H9 (cell line): ENCODE results near the gene SUGP1. TPM values are rescaled to one million over a fixed set of nuclear protein-coding genes. Genes with fewer than 3 reads are reported as not detected.
A peak's percentile ranks its signal among the peaks of the same experiment; 100 is the strongest.

ENCODE experiments used
- DNase-seq: peaks from one replicate; pipeline ENCODE4 v3.0.0-alpha.2; 2017
- H2AFZ ChIP-seq: one replicate; pipeline ENCODE4 v1.6.1; 2013; ENCODE audit warnings: mild to moderate bottlenecking, low read length, control low read depth, moderate library complexity
- H2AK5ac ChIP-seq: 2 replicates; pipeline ENCODE4 v1.6.1; 2013; ENCODE audit warnings: low read length, control low read depth, mixed read lengths; ENCODE audit not compliant: insufficient read length
- H2BK120ac ChIP-seq: one replicate; pipeline ENCODE4 v1.6.1; 2013; ENCODE audit warnings: low read depth, mild to moderate bottlenecking, low read length, control low read depth, inconsistent platforms; ENCODE audit not compliant: poor library complexity, severe bottlenecking
- H2BK12ac ChIP-seq: 2 replicates; pipeline ENCODE4 v1.6.1; 2013; ENCODE audit warnings: low read length, control low read depth, mixed read lengths, low read depth; ENCODE audit not compliant: insufficient read length
- H2BK15ac ChIP-seq: 2 replicates; pipeline ENCODE4 v1.6.1; 2013; ENCODE audit warnings: low read depth, low read length, control low read depth
- H2BK20ac ChIP-seq: one replicate; pipeline ENCODE4 v1.6.1; 2013; ENCODE audit warnings: low read depth, mild to moderate bottlenecking, low read length, control low read depth, inconsistent platforms; ENCODE audit not compliant: poor library complexity, severe bottlenecking
- H2BK5ac ChIP-seq: 2 replicates; pipeline ENCODE4 v1.6.1; 2013; ENCODE audit warnings: low read length, control low read depth, mixed read lengths; ENCODE audit not compliant: insufficient read length
- H3K14ac ChIP-seq: 2 replicates; pipeline ENCODE4 v1.6.1; 2013; ENCODE audit warnings: low read length, control low read depth; ENCODE audit not compliant: insufficient read depth
- H3K18ac ChIP-seq: 2 replicates; pipeline ENCODE4 v1.6.1; 2013; ENCODE audit warnings: low read depth, mild to moderate bottlenecking, mixed read lengths, low read length, control low read depth; ENCODE audit not compliant: insufficient read length
- H3K23ac ChIP-seq: 2 replicates; pipeline ENCODE4 v1.6.1; 2013; ENCODE audit warnings: low read length, control low read depth, mixed read lengths, low read depth; ENCODE audit not compliant: insufficient read length
- H3K23me2 ChIP-seq: 2 replicates; pipeline ENCODE4 v1.6.1; 2013; ENCODE audit warnings: low read depth, mild to moderate bottlenecking, mixed read lengths, low read length, control low read depth; ENCODE audit not compliant: insufficient read length, poor library complexity, severe bottlenecking
- H3K27ac ChIP-seq: 2 replicates; pipeline ENCODE4 v1.5.1; 2013; ENCODE audit warnings: low read length, control low read depth, mixed read lengths, low read depth; ENCODE audit not compliant: insufficient read length
- H3K27me3 ChIP-seq: 2 replicates; pipeline ENCODE4 v1.6.1; 2013; ENCODE audit warnings: low read length, control low read depth, inconsistent platforms; ENCODE audit not compliant: insufficient read depth
- H3K4ac ChIP-seq: 2 replicates; pipeline ENCODE4 v1.6.1; 2013; ENCODE audit warnings: low read depth, mild to moderate bottlenecking, control low read depth, inconsistent platforms, low read length, moderate library complexity
- H3K4me1 ChIP-seq: 2 replicates; pipeline ENCODE4 v1.6.1; 2013; ENCODE audit warnings: low read length, control low read depth, inconsistent platforms; ENCODE audit not compliant: insufficient read depth
- H3K4me2 ChIP-seq: 2 replicates; pipeline ENCODE4 v1.6.1; 2013; ENCODE audit warnings: low read length, control low read depth, mixed read lengths; ENCODE audit not compliant: insufficient read length, insufficient read depth
- H3K56ac ChIP-seq: 2 replicates; pipeline ENCODE4 v1.6.1; 2013; ENCODE audit warnings: low read depth, mild to moderate bottlenecking, mixed read lengths, low read length, control low read depth; ENCODE audit not compliant: insufficient read length
- H3K79me1 ChIP-seq: 2 replicates; pipeline ENCODE4 v1.6.1; 2013; ENCODE audit warnings: low read depth, mild to moderate bottlenecking, moderate library complexity, low read length, control low read depth, inconsistent platforms; ENCODE audit not compliant: insufficient read depth, poor library complexity, severe bottlenecking
- H3K79me2 ChIP-seq: 2 replicates; pipeline ENCODE4 v1.6.1; 2013; ENCODE audit warnings: low read length, control low read depth, inconsistent platforms; ENCODE audit not compliant: insufficient read depth
- H3K9ac ChIP-seq: 2 replicates; pipeline ENCODE4 v1.6.1; 2013; ENCODE audit warnings: low read length, control low read depth, mixed read lengths; ENCODE audit not compliant: insufficient read length; ENCODE audit errors: extremely low read depth
- H3K9me3 ChIP-seq: one replicate; pipeline ENCODE4 v1.6.1; 2013; ENCODE audit warnings: low read depth, low read length, inconsistent platforms; ENCODE audit not compliant: control insufficient read depth
- H3T11ph ChIP-seq: one replicate; pipeline ENCODE4 v1.6.1; 2013; ENCODE audit warnings: mild to moderate bottlenecking, low read length, control low read depth, inconsistent platforms
- H4K20me1 ChIP-seq: one replicate; pipeline ENCODE4 v1.6.1; 2013; ENCODE audit not compliant: control insufficient read depth, insufficient read length, insufficient read depth
- H4K5ac ChIP-seq: 2 replicates; pipeline ENCODE4 v1.6.1; 2013; ENCODE audit warnings: low read depth, mild to moderate bottlenecking, mixed read lengths, low read length, control low read depth; ENCODE audit not compliant: insufficient read length
- H4K8ac ChIP-seq: replicated peaks from 2 replicates; pipeline ENCODE4 v1.6.1; 2013; ENCODE audit warnings: low read length, control low read depth, mixed read lengths, low read depth; ENCODE audit not compliant: insufficient read length
- H4K91ac ChIP-seq: 2 replicates; pipeline ENCODE4 v1.6.1; 2013; ENCODE audit warnings: low read depth, mild to moderate bottlenecking, moderate library complexity, mixed read lengths, low read length, control low read depth; ENCODE audit not compliant: insufficient read length
- H3K27ac Mint-ChIP-seq, 3 experiments: 2 replicates in 2 of 3; 3 replicates in 1 of 3; pipeline ENCODE4 v1.8.0; 2020 to 2021; ENCODE audit warnings: mixed read lengths in 3 of 3, mild to moderate bottlenecking in 1 of 3, moderate library complexity in 1 of 3
- H3K27me3 Mint-ChIP-seq: 2 replicates; pipeline ENCODE4 v1.8.0; 2021; ENCODE audit warnings: low read depth, mild to moderate bottlenecking, moderate library complexity, mixed read lengths
- H3K36me3 Mint-ChIP-seq, 3 experiments: 2 replicates in 2 of 3; 3 replicates in 1 of 3; pipeline ENCODE4 v1.8.0; 2020 to 2021; ENCODE audit warnings: low read depth in 3 of 3, mixed read lengths in 3 of 3; ENCODE audit not compliant: insufficient read depth in 1 of 3
- H3K4me1 Mint-ChIP-seq, 2 experiments: 2 replicates each; pipeline ENCODE4 v1.8.0; 2020; ENCODE audit warnings: mixed read lengths in 2 of 2
- H3K4me3 Mint-ChIP-seq, 2 experiments: 2 replicates in 1 of 2; 3 replicates in 1 of 2; pipeline ENCODE4 v1.8.0; 2020 to 2021; ENCODE audit warnings: mild to moderate bottlenecking in 2 of 2, mixed read lengths in 2 of 2, moderate library complexity in 1 of 2
- H3K9me3 Mint-ChIP-seq, 2 experiments: 2 replicates in 1 of 2; 3 replicates in 1 of 2; pipeline ENCODE4 v1.8.0; 2020; ENCODE audit warnings: mild to moderate bottlenecking in 2 of 2, mixed read lengths in 2 of 2, moderate library complexity in 1 of 2
- WGBS: extraction: QIAGEN DNeasy Blood & Tissue Kit; methylation state at CpG from one replicate; pipeline ENCODE4 v1.1.7; 2013; ENCODE audit warnings: missing lambda C conversion rate, low lambda C conversion rate, mixed read lengths; ENCODE audit not compliant: insufficient read length; ENCODE audit errors: extremely low coverage; 5-methylcytosine and 5-hydroxymethylcytosine counted together
- total RNA-seq: library from RNA; stranded (reverse); gene quantifications from 2 replicates; pipeline ENCODE4 v1.2.1, GENCODE V29; 2021
- TF ChIP-seq, protein P1 (sequence below): fragments of 200-600 bp; sonication (generic); conservative IDR thresholded peaks from 3 replicates; pipeline ENCODE4 v1.8.0; 2021; ENCODE audit warnings: antibody characterized with exemption, mild to moderate bottlenecking

Gene SUGP1
- total RNA-seq, 1 experiment from 2014 or later: 103 TPM

DNA sequence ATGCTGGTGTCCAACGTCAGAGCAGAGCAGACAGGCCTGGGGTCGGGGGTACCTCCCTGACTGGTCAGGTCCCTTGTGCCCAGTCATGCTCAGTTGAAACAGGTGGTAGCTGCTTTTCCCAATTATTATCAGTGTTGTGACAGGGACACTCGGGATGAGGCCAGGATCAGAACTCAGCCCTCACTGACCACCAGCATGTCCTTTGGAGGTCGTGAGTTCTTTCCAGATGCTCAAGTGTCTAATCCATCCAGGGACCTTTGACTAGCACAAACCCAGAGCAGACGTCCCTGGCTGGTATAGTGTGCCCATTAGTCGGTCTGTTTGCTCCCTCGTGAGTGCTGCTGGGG, 22.7 kb upstream of the SUGP1 start:
- H4K20me1 ChIP-seq: no peaks in the 10 kb centered on the region
- H2AK5ac ChIP-seq: no peak overlapping the region
- Mint-ChIP-seq H3K9me3 (no peaks in the 10 kb centered on the region), H3K36me3 (peaks cover 25 to 60% (median 52%) of the 10 kb centered on the region in 3 experiments), H3K27me3 (no peaks in the 10 kb centered on the region), H3K4me3 (no peak overlapping the region), H3K27ac (peak overlapping the region in 1 of 3 experiments; percentile 88; a peak in 2 of 7 replicates), H3K4me1 (no peaks in the 10 kb centered on the region)
- H3K18ac ChIP-seq: no peak overlapping the region
- DNase-seq: no peak
- H3K56ac ChIP-seq: no peak overlapping the region
- no peaks in the 10 kb centered on the region for H3K79me1 ChIP-seq
- H3K14ac ChIP-seq: no peak overlapping the region
- WGBS: no CpG with 5 or more reads among the region's 7 CpGs
- no peak overlapping the region for H2AFZ ChIP-seq
- no peak overlapping the region for H2BK12ac ChIP-seq
- no peak overlapping the region for H4K8ac ChIP-seq
- no peaks in the 10 kb centered on the region for H3K79me2 ChIP-seq
- H3K23ac ChIP-seq: no peak overlapping the region
- no peak overlapping the region for H2BK120ac ChIP-seq
- H4K91ac ChIP-seq: no peak overlapping the region
- H3K4me1 ChIP-seq: no peaks in the 10 kb centered on the region
- no peak overlapping the region for H2BK20ac ChIP-seq
- no peak overlapping the region for H3T11ph ChIP-seq
- no peaks in the 10 kb centered on the region for H3K23me2 ChIP-seq
- no peak overlapping the region for H3K4me2 ChIP-seq
- no peaks in the 10 kb centered on the region for H3K27me3 ChIP-seq
- H3K4ac ChIP-seq: no peak overlapping the region
- no peak overlapping the region for H3K27ac ChIP-seq
- H3K9me3 ChIP-seq: no peaks in the 10 kb centered on the region
- H3K9ac ChIP-seq: no peak overlapping the region
- TF ChIP-seq, protein P1, sequence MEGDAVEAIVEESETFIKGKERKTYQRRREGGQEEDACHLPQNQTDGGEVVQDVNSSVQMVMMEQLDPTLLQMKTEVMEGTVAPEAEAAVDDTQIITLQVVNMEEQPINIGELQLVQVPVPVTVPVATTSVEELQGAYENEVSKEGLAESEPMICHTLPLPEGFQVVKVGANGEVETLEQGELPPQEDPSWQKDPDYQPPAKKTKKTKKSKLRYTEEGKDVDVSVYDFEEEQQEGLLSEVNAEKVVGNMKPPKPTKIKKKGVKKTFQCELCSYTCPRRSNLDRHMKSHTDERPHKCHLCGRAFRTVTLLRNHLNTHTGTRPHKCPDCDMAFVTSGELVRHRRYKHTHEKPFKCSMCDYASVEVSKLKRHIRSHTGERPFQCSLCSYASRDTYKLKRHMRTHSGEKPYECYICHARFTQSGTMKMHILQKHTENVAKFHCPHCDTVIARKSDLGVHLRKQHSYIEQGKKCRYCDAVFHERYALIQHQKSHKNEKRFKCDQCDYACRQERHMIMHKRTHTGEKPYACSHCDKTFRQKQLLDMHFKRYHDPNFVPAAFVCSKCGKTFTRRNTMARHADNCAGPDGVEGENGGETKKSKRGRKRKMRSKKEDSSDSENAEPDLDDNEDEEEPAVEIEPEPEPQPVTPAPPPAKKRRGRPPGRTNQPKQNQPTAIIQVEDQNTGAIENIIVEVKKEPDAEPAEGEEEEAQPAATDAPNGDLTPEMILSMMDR: no peak; the same call in 1 of the 3 replicates
- H4K5ac ChIP-seq: no peak overlapping the region
- H2BK15ac ChIP-seq: no peak overlapping the region
- no peak overlapping the region for H2BK5ac ChIP-seq
